Measurements from ENCODE around the gene PRPF40A.

The PRPF40A gene

DNA sequence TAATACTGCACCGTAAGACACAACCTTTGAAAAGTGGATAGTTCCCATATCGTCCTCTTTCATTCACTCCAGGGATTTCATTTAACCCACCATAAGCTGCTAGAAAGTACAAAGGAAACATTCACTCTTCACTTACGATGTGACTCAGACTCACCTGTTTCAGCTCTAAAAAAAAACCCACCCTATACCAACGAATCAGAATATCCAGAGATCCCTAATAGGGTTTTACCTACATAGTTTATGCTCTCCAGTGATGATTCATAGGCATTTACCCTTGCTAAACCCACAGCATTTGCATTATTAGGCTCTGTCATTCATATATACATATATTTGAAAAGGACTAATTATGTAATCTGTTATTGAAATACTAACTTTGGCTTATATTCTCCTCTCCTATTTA lies 60.2 kb downstream of the PRPF40A start:
- Histone ChIP-seq H3K4me3 (ENCODE audit: low read depth, low read length, poor library complexity, severe bottlenecking) (no peak overlapping the region), H3K36me3 (ENCODE audit: insufficient read depth, low read length) (peaks cover 97% of the 10 kb centered on the region), H3K4me1 (ENCODE audit: insufficient read depth, low read length, severe bottlenecking) (no peaks in the 10 kb centered on the region), H2AFZ (ENCODE audit: low read length) (no peak overlapping the region), H3F3A (ENCODE audit: insufficient read depth, low read length) (no peaks in the 10 kb centered on the region), H3K9me3 (ENCODE audit: low read length) (no peaks in the 10 kb centered on the region), H3K27ac (ENCODE audit: low read depth, low read length, poor library complexity, severe bottlenecking) (no peak overlapping the region), H3K9ac (ENCODE audit: low read length) (no peak overlapping the region), H3K79me2 (ENCODE audit: insufficient read depth, low read length) (no peaks in the 10 kb centered on the region), H4K20me1 (ENCODE audit: insufficient read depth, low read length) (0 out of 2 replicates have a peak, but pooled peaks cover 2% of the 10 kb centered on the region), H3K4me2 (ENCODE audit: low read length) (no peak overlapping the region), H3K27me3 (ENCODE audit: insufficient read depth, low read length) (no peaks in the 10 kb centered on the region), H3K9me2 (ENCODE audit: low read depth, low read length) (no peaks in the 10 kb centered on the region)
- TF ChIP-seq EZH2 (IDR thresholded peaks at IDR 0.05; ENCODE audit: borderline replicate concordance, low read length): no peak
- no peak for TF ChIP-seq CTCF (IDR thresholded peaks at IDR 0.05; ENCODE audit: low read length)

DNA sequence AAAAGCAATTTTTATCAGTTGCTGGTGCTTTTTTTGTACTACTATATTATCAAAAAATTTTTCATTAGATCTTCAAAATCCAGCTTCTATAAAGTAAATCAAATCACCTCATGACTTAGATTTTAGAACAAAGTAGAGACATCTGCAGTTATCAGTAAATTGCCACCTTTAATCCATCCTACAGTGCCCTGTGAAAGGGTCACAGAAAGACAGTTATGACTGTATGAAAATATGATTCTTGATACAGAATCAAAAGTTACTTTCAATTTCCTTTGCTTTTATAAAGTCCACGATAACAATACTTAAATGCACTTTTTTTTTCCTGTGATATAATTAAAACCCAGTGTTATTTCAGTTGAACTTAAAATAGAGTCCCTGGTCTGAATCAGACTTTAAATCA lies 61.4 kb downstream of the PRPF40A start:
- no peak overlapping the region for H3K4me3 ChIP-seq (ENCODE audit: low read depth, low read length, poor library complexity, severe bottlenecking)
- no peak overlapping the region for H3K27ac ChIP-seq (ENCODE audit: low read depth, low read length, poor library complexity, severe bottlenecking)
- no peaks in the 10 kb centered on the region for H3K9me3 ChIP-seq (ENCODE audit: low read length)
- H2AFZ ChIP-seq (ENCODE audit: low read length): no peak overlapping the region
- no peaks in the 10 kb centered on the region for H3K79me2 ChIP-seq (ENCODE audit: insufficient read depth, low read length)
- H3K4me2 ChIP-seq (ENCODE audit: low read length): no peak overlapping the region
- no peaks in the 10 kb centered on the region for H3K27me3 ChIP-seq (ENCODE audit: insufficient read depth, low read length)
- no peaks in the 10 kb centered on the region for H3F3A ChIP-seq (ENCODE audit: insufficient read depth, low read length)
- H4K20me1 ChIP-seq (ENCODE audit: insufficient read depth, low read length): 0 out of 2 replicates have a peak, but pooled peaks cover 2% of the 10 kb centered on the region
- no peak overlapping the region for H3K9ac ChIP-seq (ENCODE audit: low read length)
- TF ChIP-seq CTCF (IDR thresholded peaks at IDR 0.05; ENCODE audit: low read length): no peak
- no peak for TF ChIP-seq EZH2 (IDR thresholded peaks at IDR 0.05; ENCODE audit: borderline replicate concordance, low read length)
- peaks cover 88% of the 10 kb centered on the region for H3K36me3 ChIP-seq (ENCODE audit: insufficient read depth, low read length)
- H3K4me1 ChIP-seq (ENCODE audit: insufficient read depth, low read length, severe bottlenecking): no peaks in the 10 kb centered on the region
- no peaks in the 10 kb centered on the region for H3K9me2 ChIP-seq (ENCODE audit: low read depth, low read length)

DNA sequence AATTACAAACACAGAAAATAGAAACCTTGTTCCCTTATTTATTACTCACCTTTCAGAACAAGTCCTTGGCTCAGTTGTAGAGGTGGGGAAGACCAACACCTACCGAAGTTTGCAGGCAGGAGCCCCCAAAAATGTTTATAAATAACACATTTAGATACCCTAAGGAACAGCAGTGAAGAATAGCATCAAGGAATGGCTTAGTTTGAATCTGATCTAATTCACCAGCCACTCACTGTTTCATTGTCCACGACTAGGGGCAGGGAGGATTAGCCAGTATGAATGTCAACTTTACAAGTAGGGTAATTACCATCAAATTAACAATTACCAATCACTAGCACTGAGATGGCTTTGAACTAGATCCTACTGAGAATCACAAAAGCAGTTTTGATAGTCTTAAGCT lies 65.4 kb downstream of the PRPF40A start:
- H3K4me2 ChIP-seq (ENCODE audit: low read length): no peak overlapping the region
- no peaks in the 10 kb centered on the region for H3F3A ChIP-seq (ENCODE audit: insufficient read depth, low read length)
- H3K9me3 ChIP-seq (ENCODE audit: low read length): no peaks in the 10 kb centered on the region
- H3K79me2 ChIP-seq (ENCODE audit: insufficient read depth, low read length): no peaks in the 10 kb centered on the region
- TF ChIP-seq EZH2 (IDR thresholded peaks at IDR 0.05; ENCODE audit: borderline replicate concordance, low read length) (no peak), CTCF (IDR thresholded peaks at IDR 0.05; ENCODE audit: low read length) (no peak)
- H3K9ac ChIP-seq (ENCODE audit: low read length): no peak overlapping the region
- no peaks in the 10 kb centered on the region for H3K4me1 ChIP-seq (ENCODE audit: insufficient read depth, low read length, severe bottlenecking)
- H3K4me3 ChIP-seq (ENCODE audit: low read depth, low read length, poor library complexity, severe bottlenecking): no peak overlapping the region
- H2AFZ ChIP-seq (ENCODE audit: low read length): no peak overlapping the region
- peaks cover 57% of the 10 kb centered on the region for H3K36me3 ChIP-seq (ENCODE audit: insufficient read depth, low read length)
- no peaks in the 10 kb centered on the region for H4K20me1 ChIP-seq (ENCODE audit: insufficient read depth, low read length)
- no peaks in the 10 kb centered on the region for H3K9me2 ChIP-seq (ENCODE audit: low read depth, low read length)
- no peak overlapping the region for H3K27ac ChIP-seq (ENCODE audit: low read depth, low read length, poor library complexity, severe bottlenecking)
- H3K27me3 ChIP-seq (ENCODE audit: insufficient read depth, low read length): no peaks in the 10 kb centered on the region
